Psoas muscle (tissue), 8 donors: ENCODE measurements around the gene GCNT2. TPM values are rescaled to one million over a fixed set of nuclear protein-coding genes. Genes with fewer than 3 reads are reported as not detected.

ENCODE experiments used
- ATAC-seq, 4 donors: fragments of 200-7000 bp; cut with Tn5 transposase; one replicate each; pipeline ENCODE4 v1.9.1; 2020; ENCODE audit warnings: moderate library complexity in 3 of 4, mild to moderate bottlenecking in 2 of 4
- DNase-seq, 2 donors: peaks; one replicate each; pipeline ENCODE4 v3.0.0-alpha.2; 2020
- H3K27ac ChIP-seq: fragments of 200-600 bp; one replicate; pipeline ENCODE4 v1.8.0; 2022
- H3K27me3 ChIP-seq, 3 donors: fragments of 200-600 bp in 1 of 3; one replicate each; pipeline versions ENCODE4 v1.6.1 to v1.8.0; 2013 to 2022; ENCODE audit warnings: low read length in 2 of 3, mild to moderate bottlenecking in 2 of 3, moderate library complexity in 1 of 3; ENCODE audit not compliant: insufficient read depth in 3 of 3
- H3K36me3 ChIP-seq, 2 donors: fragments of 200-600 bp in 1 of 2; one replicate each; pipeline versions ENCODE4 v1.6.1 to v1.8.0; 2013 to 2022; ENCODE audit warnings: low read depth in 1 of 2, mild to moderate bottlenecking in 1 of 2, moderate library complexity in 1 of 2; ENCODE audit not compliant: insufficient read depth in 1 of 2
- H3K4me1 ChIP-seq: fragments of 200-600 bp; one replicate; pipeline ENCODE4 v1.8.0; 2022
- H3K4me3 ChIP-seq: fragments of 200-600 bp; one replicate; pipeline ENCODE4 v1.8.0; 2022; ENCODE audit warnings: mild to moderate bottlenecking
- H3K9me3 ChIP-seq: fragments of 200-600 bp; one replicate; pipeline ENCODE4 v1.8.0; 2022
- WGBS, 3 donors: extraction: QIAGEN DNeasy Blood & Tissue Kit; methylation state at CpG; one replicate each; pipeline versions ENCODE4 v1.1.6 to v1.1.7; 2013; 5-methylcytosine and 5-hydroxymethylcytosine counted together
- intact Hi-C, 2 donors: fragments of 100-400 bp; cut with DNase I; formaldehyde crosslinking; loops; one replicate each; pipeline versions ENCODE4 v1.11.0 to v1.14.2; 2022
- polyA plus RNA-seq, 3 donors: library from polyadenylated mRNA; stranded (reverse); fragments of 200-250 nt; gene quantifications; one replicate each; pipeline ENCODE4 v1.2.3, GENCODE V29; 2013
- total RNA-seq, 4 donors: library from RNA; stranded (reverse); fragmentation: NEBNext Ultra II Directional in 2 of 4; extraction: Animal tissue kit (Norgen Biotek cat#: 25700) in 2 of 4; gene quantifications; one replicate each; pipeline versions ENCODE4 v1.2.1 to v1.2.4, GENCODE V29; 2021 to 2023
- TF ChIP-seq, protein P1 (sequence below): fragments of 200-600 bp; IDR thresholded peaks from one replicate; pipeline ENCODE4 v1.8.0; 2022; ENCODE audit warnings: antibody characterized with exemption
- donor health status: healthy with polysubstance abuse.
- donor health status: DM: no; HTN: no; CAD: no; lungs with moderate emphysema.
- donor health status: Bipolar disorder and iron deficiency.
- donor health status: healthy.
- donor health status: DM: yes; HTN: yes; CAD: no.
- donor health status: DM: no; HTN: no; CAD: no.
- donor health status: DM: no; HTN: no; CAD: no.
- donor health status: DM: yes; HTN: yes; CAD: no.

The GCNT2 gene
- total and polyA plus RNA-seq, 7 donors = 0.27 to 23.1 (median 10.1) TPM

DNA sequence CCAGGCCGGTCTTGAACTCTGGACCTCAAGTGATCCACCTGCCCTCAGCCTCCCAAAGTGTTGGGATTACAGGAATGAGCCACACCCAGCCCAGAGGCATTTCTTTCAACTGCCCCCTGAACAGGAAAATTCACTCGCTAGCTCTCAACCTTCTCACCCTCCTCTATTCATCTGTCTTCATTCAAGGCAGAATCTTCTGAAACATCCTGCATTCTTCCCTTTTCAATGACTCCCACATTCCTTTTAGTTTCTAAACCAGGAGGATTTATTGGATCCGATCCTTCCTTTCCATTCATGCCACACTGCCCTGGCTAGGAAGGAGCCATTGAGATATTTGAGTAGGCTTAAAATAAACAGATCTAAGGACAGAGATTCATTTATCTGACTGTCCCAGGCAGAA is 120.4 kb downstream of the GCNT2 start:
- ATAC-seq = no peak
- Histone ChIP-seq H3K27me3 (peaks cover 0 to 2% (median 0%) of the 10 kb centered on the region in 3 donors), H3K27ac (no peak overlapping the region), H3K4me3 (no peak overlapping the region), H3K9me3 (no peaks in the 10 kb centered on the region), H3K36me3 (no peaks in the 10 kb centered on the region), H3K4me1 (no peaks in the 10 kb centered on the region)
- intact Hi-C loops = no loop called here
- 86 to 90% (median 86%) methylated on average over 3 of the region's 3 CpGs for whole genome bisulfite sequencing, 3 donors
- no peak for DNase-seq
- TF ChIP-seq, protein P1, sequence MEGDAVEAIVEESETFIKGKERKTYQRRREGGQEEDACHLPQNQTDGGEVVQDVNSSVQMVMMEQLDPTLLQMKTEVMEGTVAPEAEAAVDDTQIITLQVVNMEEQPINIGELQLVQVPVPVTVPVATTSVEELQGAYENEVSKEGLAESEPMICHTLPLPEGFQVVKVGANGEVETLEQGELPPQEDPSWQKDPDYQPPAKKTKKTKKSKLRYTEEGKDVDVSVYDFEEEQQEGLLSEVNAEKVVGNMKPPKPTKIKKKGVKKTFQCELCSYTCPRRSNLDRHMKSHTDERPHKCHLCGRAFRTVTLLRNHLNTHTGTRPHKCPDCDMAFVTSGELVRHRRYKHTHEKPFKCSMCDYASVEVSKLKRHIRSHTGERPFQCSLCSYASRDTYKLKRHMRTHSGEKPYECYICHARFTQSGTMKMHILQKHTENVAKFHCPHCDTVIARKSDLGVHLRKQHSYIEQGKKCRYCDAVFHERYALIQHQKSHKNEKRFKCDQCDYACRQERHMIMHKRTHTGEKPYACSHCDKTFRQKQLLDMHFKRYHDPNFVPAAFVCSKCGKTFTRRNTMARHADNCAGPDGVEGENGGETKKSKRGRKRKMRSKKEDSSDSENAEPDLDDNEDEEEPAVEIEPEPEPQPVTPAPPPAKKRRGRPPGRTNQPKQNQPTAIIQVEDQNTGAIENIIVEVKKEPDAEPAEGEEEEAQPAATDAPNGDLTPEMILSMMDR = no peak

DNA sequence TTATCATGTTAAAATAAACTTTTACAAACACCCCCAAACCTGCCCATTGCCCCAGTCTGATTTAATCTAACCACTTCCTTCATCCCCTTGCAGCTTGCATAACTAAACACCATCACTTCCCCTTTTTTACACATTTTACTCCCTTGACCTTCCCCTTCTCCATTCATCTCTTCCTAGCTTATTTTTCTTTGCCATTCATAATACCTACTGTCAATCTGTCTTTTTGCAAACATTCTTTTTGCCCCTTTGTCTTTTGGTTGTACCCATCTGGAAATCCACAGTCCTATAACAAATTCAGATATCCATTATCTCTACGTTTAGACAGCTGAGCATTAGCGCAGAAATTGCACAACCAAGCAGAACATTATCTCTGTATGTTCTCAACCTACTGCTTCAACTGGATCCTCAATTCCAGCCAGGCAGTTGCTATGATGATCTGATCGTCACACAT is 122.1 kb downstream of the GCNT2 start:
- Histone ChIP-seq H3K4me1 (no peaks in the 10 kb centered on the region), H3K36me3 (no peaks in the 10 kb centered on the region), H3K4me3 (no peak overlapping the region), H3K27me3 (peaks cover 0 to 2% (median 0%) of the 10 kb centered on the region in 3 donors), H3K9me3 (no peaks in the 10 kb centered on the region), H3K27ac (no peak overlapping the region)
- intact Hi-C loops = no loop called here
- TF ChIP-seq, protein P1 = no peak
- WGBS, 3 donors = 79 to 81% (median 80%) methylated on average over 3 of the region's 3 CpGs
- DNase-seq (no peak), ATAC-seq (no peak)

DNA sequence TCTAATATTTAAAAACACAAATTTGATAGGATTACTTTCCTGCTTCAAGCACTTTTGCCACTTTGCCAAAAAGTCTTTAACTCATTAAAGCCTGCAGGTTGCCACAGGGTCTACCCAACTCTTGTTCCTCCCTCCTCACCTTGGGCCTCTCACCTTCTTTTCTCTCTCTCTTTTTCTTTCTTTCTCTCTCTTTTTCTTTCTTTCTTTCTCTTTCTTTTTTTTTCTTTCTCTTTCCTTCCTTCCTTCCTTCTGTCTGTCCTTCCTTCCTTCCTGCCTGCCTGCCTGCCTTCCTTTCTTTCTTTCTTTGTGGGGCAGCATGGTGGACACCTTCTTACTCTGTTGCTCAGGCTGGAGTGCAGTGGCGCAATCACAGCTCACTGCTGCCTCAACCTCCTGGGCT is 123.1 kb downstream of the GCNT2 start:
- DNase-seq (no peak), ATAC-seq (no peak)
- Histone ChIP-seq H3K36me3 (no peaks in the 10 kb centered on the region), H3K4me3 (no peak overlapping the region), H3K27me3 (no peaks in the 10 kb centered on the region), H3K9me3 (no peaks in the 10 kb centered on the region), H3K27ac (no peak overlapping the region), H3K4me1 (no peaks in the 10 kb centered on the region)
- 100% methylated on average over 1 of the region's 1 CpG for WGBS, 3 donors
- intact Hi-C loops = no loop called here
- TF ChIP-seq, protein P1 = no peak

DNA sequence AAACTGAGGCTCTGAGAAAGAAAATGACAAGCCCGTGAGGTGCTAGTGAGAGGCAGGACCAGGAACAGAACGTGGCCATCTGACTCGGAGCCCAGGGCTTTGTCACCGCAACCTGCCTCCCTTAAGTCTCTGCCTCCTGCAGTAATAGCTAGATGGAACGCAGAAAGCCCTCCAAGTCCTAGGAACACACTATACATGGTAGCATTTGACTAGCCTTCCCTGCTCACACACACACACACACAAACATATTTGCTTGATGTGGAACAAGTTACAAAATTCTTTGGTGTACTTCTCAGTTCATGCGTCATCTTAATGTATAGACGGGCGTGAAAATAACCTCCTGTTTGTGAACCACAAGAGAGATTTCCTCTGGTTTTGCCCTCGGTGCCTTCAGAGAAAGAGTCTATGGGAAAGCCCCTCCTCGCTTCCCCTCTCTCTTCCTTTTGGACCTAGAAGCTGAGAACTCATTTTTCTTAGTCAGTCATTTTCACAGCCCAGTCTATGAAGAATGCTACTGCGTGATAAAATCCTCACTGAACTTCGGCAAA is 134.4 kb downstream of the GCNT2 start:
- ATAC-seq = no peak
- Histone ChIP-seq H3K4me3 (no peak overlapping the region), H3K27me3 (no peaks in the 10 kb centered on the region), H3K36me3 (no peaks in the 10 kb centered on the region), H3K9me3 (no peaks in the 10 kb centered on the region), H3K4me1 (peaks cover 3% of the 10 kb centered on the region), H3K27ac (no peak overlapping the region)
- TF ChIP-seq, protein P1 = no peak
- intact Hi-C loops = no loop called here
- DNase-seq = no peak
- WGBS, 3 donors = 71 to 72% (median 71%) methylated on average over 12 of the region's 12 CpGs
